ENCODE measurements around the gene ING5. TPM values are rescaled to one million over a fixed set of nuclear protein-coding genes. Genes with fewer than 3 reads are reported as not detected.

ING5 gene
- total RNA-seq, 4 donors from 2014 or later, result 37.4 to 94.3 (median 56.3) TPM

GRCh38 chr2:241764275-241765241 is 62.7 kb downstream of the ING5 start:
- H3K4me3 ChIP-seq, result no peak overlapping the region
- WGBS, 2 donors (ENCODE audit: low coverage in 1 of 2), result 86% methylated on average over 20 of the region's 27 CpGs; no CpG with 5 or more reads in 1 of the 2 donors
- in situ Hi-C loops (cut with MboI; ENCODE audit: low pct_ligation_motif_present in 1 of 4, low pct_unique_long_range_greater_than_20kb in 1 of 4, low sequenced_read_pairs in 3 of 4) (no loop called here), intact Hi-C loops (cut with DNase I; ENCODE audit: low total_unique reads) (no loop called here)
- H3K4me1 ChIP-seq, result no peaks in the 10 kb centered on the region
- H3K36me3 ChIP-seq, result no peaks in the 10 kb centered on the region
- no peak overlapping the region for H3K27ac ChIP-seq
- no peak for DNase-seq
- no peaks in the 10 kb centered on the region for H3K27me3 ChIP-seq
- TF ChIP-seq POLR2AphosphoS5 (IDR thresholded peaks at IDR 0.05) (no peak), EP300 (IDR thresholded peaks at IDR 0.05; ENCODE audit: low read depth) (no peak), CTCF (IDR thresholded peaks at IDR 0.05) (no peak), POLR2A (IDR thresholded peaks at IDR 0.05) (no peak)
- no peaks in the 10 kb centered on the region for H3K9me3 ChIP-seq

- H3K4me1 ChIP-seq, result peaks cover 0 to 9% (median 4%) of the 10 kb centered on the region in 4 donors
- intact Hi-C loops (cut with DNase I; ENCODE audit: low total_unique reads) (no loop called here), in situ Hi-C loops (cut with MboI; ENCODE audit: low pct_ligation_motif_present in 1 of 4, low pct_unique_long_range_greater_than_20kb in 1 of 4, low sequenced_read_pairs in 3 of 4) (no loop called here)
- no peaks in the 10 kb centered on the region for H3K9me3 ChIP-seq
- TF ChIP-seq EP300 (IDR thresholded peaks at IDR 0.05; ENCODE audit: low read depth), result no peak
- no peak for TF ChIP-seq POLR2AphosphoS5 (IDR thresholded peaks at IDR 0.05)
- no peak for TF ChIP-seq POLR2A (IDR thresholded peaks at IDR 0.05)
- no peak for TF ChIP-seq CTCF (IDR thresholded peaks at IDR 0.05)
- DNase-seq, result no peak
- no peak overlapping the region for H3K4me3 ChIP-seq
- no peaks in the 10 kb centered on the region for H3K27me3 ChIP-seq
- H3K36me3 ChIP-seq, result no peaks in the 10 kb centered on the region
- WGBS, 2 donors (ENCODE audit: low coverage in 1 of 2), result 91% methylated on average over 6 to 36 of the region's 37 CpGs
- H3K27ac ChIP-seq, result no peak overlapping the region
Measured at GRCh38 chr2:241767464-241768250, 65.8 kb downstream of the ING5 start.

GRCh38 chr2:241768251-241768711 is 66.4 kb downstream of the ING5 start:
- WGBS, 2 donors (ENCODE audit: low coverage in 1 of 2), result 85% methylated on average over 22 of the region's 29 CpGs; no CpG with 5 or more reads in 1 of the 2 donors
- in situ Hi-C loops (cut with MboI; ENCODE audit: low pct_ligation_motif_present in 1 of 4, low pct_unique_long_range_greater_than_20kb in 1 of 4, low sequenced_read_pairs in 3 of 4) (no loop called here), intact Hi-C loops (cut with DNase I; ENCODE audit: low total_unique reads) (no loop called here)
- Histone ChIP-seq H3K4me1 (peaks cover 0 to 15% (median 9%) of the 10 kb centered on the region in 4 donors), H3K36me3 (no peaks in the 10 kb centered on the region), H3K27me3 (no peaks in the 10 kb centered on the region), H3K4me3 (no peak overlapping the region), H3K27ac (no peak overlapping the region), H3K9me3 (no peaks in the 10 kb centered on the region)
- no peak for TF ChIP-seq POLR2A (IDR thresholded peaks at IDR 0.05)
- DNase-seq, result no peak

- H3K9me3 ChIP-seq, result no peaks in the 10 kb centered on the region
- H3K4me3 ChIP-seq, result no peak overlapping the region
- WGBS, 2 donors (ENCODE audit: low coverage in 1 of 2), result 94% methylated on average over 11 of the region's 11 CpGs; no CpG with 5 or more reads in 1 of the 2 donors
- intact Hi-C loops (cut with DNase I; ENCODE audit: low total_unique reads), result no loop called here
- DNase-seq, result no peak
- H3K27me3 ChIP-seq, result no peaks in the 10 kb centered on the region
- H3K4me1 ChIP-seq, result peaks cover 0 to 21% (median 15%) of the 10 kb centered on the region in 4 donors
- in situ Hi-C loops (cut with MboI; ENCODE audit: low pct_ligation_motif_present in 1 of 4, low pct_unique_long_range_greater_than_20kb in 1 of 4, low sequenced_read_pairs in 3 of 4), result no loop called here
- no peaks in the 10 kb centered on the region for H3K36me3 ChIP-seq
- H3K27ac ChIP-seq, result no peak overlapping the region
- TF ChIP-seq CTCF (IDR thresholded peaks at IDR 0.05) (no peak), POLR2AphosphoS5 (IDR thresholded peaks at IDR 0.05) (no peak), EP300 (IDR thresholded peaks at IDR 0.05; ENCODE audit: low read depth) (no peak), POLR2A (IDR thresholded peaks at IDR 0.05) (no peak)
Measured at GRCh38 chr2:241768850-241769249, 67.0 kb downstream of the ING5 start.

Measured in transverse colon (tissue), 4 donors.